Measurements from ENCODE around the gene FILIP1L. TPM values are rescaled to one million over a fixed set of nuclear protein-coding genes. Genes with fewer than 3 reads are reported as not detected.

Gene FILIP1L
- total RNA-seq, 1 experiment from 2014 or later, result 15.5 TPM

DNA sequence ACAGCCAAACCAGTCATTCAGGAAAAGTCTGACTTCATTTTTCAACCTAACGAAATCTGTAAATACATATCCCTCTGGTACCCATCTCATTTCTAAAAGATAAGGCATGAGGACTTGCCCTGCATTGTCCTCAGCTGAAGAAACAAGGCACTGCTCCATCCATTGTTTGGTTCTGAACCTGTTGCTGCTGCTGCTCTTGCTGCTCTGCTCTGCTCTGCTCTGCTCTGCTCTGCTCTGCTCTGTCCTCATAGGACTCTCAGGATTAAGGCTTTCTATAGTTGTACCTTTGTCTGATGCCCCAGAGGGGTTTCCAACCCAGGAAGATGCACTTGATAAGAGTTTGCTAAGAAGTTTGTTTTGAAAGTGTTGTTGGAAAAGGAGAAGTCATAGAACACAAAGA is 258.4 kb downstream of the FILIP1L start:
- no peak for DNase-seq
- H3K9me3 Mint-ChIP-seq (ENCODE audit: unreplicated experiment), result no peaks in the 10 kb centered on the region
- H3K27me3 ChIP-seq (replicated peaks; ENCODE audit: control insufficient read depth, insufficient read depth, low read length), result no peaks in the 10 kb centered on the region
- H3K4me3 ChIP-seq (ENCODE audit: low read depth, low read length), result no peak overlapping the region
- H3K36me3 ChIP-seq (ENCODE audit: control insufficient read depth, insufficient read depth, low read length), result no peaks in the 10 kb centered on the region; the same call in 1 of the 2 replicates
- no peak overlapping the region for H3K27ac Mint-ChIP-seq (ENCODE audit: unreplicated experiment)
- intact Hi-C loops (cut with micrococcal nuclease; ENCODE audit: unreplicated experiment), result no loop called here
- no peak overlapping the region for H3K4me3 Mint-ChIP-seq (ENCODE audit: unreplicated experiment)
- H3K4me1 Mint-ChIP-seq (ENCODE audit: low read depth, unreplicated experiment), result no peaks in the 10 kb centered on the region
- TF ChIP-seq, protein P1, sequence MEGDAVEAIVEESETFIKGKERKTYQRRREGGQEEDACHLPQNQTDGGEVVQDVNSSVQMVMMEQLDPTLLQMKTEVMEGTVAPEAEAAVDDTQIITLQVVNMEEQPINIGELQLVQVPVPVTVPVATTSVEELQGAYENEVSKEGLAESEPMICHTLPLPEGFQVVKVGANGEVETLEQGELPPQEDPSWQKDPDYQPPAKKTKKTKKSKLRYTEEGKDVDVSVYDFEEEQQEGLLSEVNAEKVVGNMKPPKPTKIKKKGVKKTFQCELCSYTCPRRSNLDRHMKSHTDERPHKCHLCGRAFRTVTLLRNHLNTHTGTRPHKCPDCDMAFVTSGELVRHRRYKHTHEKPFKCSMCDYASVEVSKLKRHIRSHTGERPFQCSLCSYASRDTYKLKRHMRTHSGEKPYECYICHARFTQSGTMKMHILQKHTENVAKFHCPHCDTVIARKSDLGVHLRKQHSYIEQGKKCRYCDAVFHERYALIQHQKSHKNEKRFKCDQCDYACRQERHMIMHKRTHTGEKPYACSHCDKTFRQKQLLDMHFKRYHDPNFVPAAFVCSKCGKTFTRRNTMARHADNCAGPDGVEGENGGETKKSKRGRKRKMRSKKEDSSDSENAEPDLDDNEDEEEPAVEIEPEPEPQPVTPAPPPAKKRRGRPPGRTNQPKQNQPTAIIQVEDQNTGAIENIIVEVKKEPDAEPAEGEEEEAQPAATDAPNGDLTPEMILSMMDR (IDR thresholded peaks at IDR 0.05; ENCODE audit: insufficient read depth in 1 of 2, low read depth in 1 of 2, low read length in 1 of 2, severe bottlenecking in 1 of 2, unreplicated experiment in 1 of 2), result no peak
- ChIA-PET POLR2A (no interaction called here), CTCF (no interaction called here)
- H3K36me3 Mint-ChIP-seq (ENCODE audit: insufficient read depth, unreplicated experiment), result peaks cover 44% of the 10 kb centered on the region
- no peaks in the 10 kb centered on the region for H3K27me3 Mint-ChIP-seq (ENCODE audit: insufficient read depth, unreplicated experiment)
- peaks cover 5% of the 10 kb centered on the region; the same call in 1 of the 2 replicates for H3K4me1 ChIP-seq
- no peaks in the 10 kb centered on the region for H3K9me3 ChIP-seq
- no TSS peak for BruUV-seq (replicated peaks)

DNA sequence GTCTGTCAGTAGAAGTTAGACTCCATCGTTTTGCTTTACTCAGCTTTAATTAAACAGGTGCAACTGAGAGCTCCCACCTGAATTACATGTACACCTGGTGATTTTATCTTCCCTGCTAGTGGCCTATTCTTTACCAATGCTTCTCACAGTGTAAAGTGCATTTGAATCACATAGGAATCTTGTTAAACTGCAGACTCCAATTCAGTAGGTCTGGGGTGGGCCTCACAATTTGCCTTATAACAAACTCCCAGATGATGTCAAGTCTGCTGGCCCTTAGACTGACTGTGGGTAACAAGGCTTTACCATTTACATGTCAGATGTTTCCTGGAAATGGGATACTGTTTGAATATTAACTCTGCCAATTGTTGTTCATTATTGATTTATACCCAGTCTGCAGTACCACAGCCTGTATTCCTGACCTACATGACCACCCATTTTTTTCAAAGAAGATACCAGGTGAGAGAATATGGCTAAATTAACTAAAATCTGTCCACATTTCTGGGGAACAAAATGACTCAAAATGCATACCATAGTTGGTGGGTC is 259.5 kb downstream of the FILIP1L start:
- intact Hi-C loops (cut with micrococcal nuclease; ENCODE audit: unreplicated experiment), result no loop called here
- TF ChIP-seq, protein P1 (IDR thresholded peaks at IDR 0.05; ENCODE audit: insufficient read depth in 1 of 2, low read depth in 1 of 2, low read length in 1 of 2, severe bottlenecking in 1 of 2, unreplicated experiment in 1 of 2), result no peak
- Histone ChIP-seq H3K4me3 (ENCODE audit: low read depth, low read length) (no peak overlapping the region), H3K9me3 (no peaks in the 10 kb centered on the region), H3K4me1 (peaks cover 5% of the 10 kb centered on the region; the same call in 1 of the 2 replicates), H3K36me3 (ENCODE audit: control insufficient read depth, insufficient read depth, low read length) (peaks cover 4% of the 10 kb centered on the region), H3K27me3 (replicated peaks; ENCODE audit: control insufficient read depth, insufficient read depth, low read length) (no peaks in the 10 kb centered on the region)
- BruUV-seq (replicated peaks), result no TSS peak
- Mint-ChIP-seq H3K36me3 (ENCODE audit: insufficient read depth, unreplicated experiment) (peaks cover 36% of the 10 kb centered on the region), H3K27ac (ENCODE audit: unreplicated experiment) (no peak overlapping the region), H3K4me3 (ENCODE audit: unreplicated experiment) (no peak overlapping the region), H3K27me3 (ENCODE audit: insufficient read depth, unreplicated experiment) (no peaks in the 10 kb centered on the region), H3K4me1 (ENCODE audit: low read depth, unreplicated experiment) (no peaks in the 10 kb centered on the region), H3K9me3 (ENCODE audit: unreplicated experiment) (no peaks in the 10 kb centered on the region)
- CTCF ChIA-PET, result no interaction called here
- no peak for DNase-seq
- POLR2A ChIA-PET, result no interaction called here

DNA sequence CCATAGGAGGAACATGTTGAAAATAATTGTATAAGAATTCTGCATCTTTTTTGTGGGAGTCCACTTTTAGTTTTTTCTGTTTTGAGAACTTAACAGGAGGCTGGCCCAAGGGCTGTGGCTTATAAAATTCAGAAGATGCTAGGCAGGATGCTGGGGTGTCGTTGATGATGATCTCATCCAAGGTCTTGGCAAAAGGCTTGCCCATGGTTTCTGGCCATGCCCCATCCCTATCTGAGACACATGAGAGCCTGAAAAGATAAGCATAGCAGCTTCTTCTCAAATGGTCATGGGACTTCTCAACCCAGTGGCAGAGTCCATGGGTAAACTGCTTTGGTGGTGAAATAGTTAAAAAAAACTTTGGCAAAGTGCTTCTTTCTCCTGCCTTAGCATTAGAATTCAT is 261.4 kb downstream of the FILIP1L start:
- Histone ChIP-seq H3K27me3 (replicated peaks; ENCODE audit: control insufficient read depth, insufficient read depth, low read length) (no peaks in the 10 kb centered on the region), H3K4me3 (ENCODE audit: low read depth, low read length) (no peak overlapping the region), H3K4me1 (peaks cover 5% of the 10 kb centered on the region; the same call in 1 of the 2 replicates), H3K36me3 (ENCODE audit: control insufficient read depth, insufficient read depth, low read length) (peaks cover 6% of the 10 kb centered on the region), H3K9me3 (no peaks in the 10 kb centered on the region)
- H3K4me3 Mint-ChIP-seq (ENCODE audit: unreplicated experiment), result no peak overlapping the region
- peaks cover 26% of the 10 kb centered on the region for H3K36me3 Mint-ChIP-seq (ENCODE audit: insufficient read depth, unreplicated experiment)
- ChIA-PET POLR2A (no interaction called here), CTCF (no interaction called here)
- TF ChIP-seq, protein P1 (IDR thresholded peaks at IDR 0.05; ENCODE audit: insufficient read depth in 1 of 2, low read depth in 1 of 2, low read length in 1 of 2, severe bottlenecking in 1 of 2, unreplicated experiment in 1 of 2), result no peak
- no TSS peak for BruUV-seq (replicated peaks)
- no peaks in the 10 kb centered on the region for H3K27me3 Mint-ChIP-seq (ENCODE audit: insufficient read depth, unreplicated experiment)
- no peak overlapping the region for H3K27ac Mint-ChIP-seq (ENCODE audit: unreplicated experiment)
- intact Hi-C loops (cut with micrococcal nuclease; ENCODE audit: unreplicated experiment), result no loop called here
- H3K9me3 Mint-ChIP-seq (ENCODE audit: unreplicated experiment), result no peaks in the 10 kb centered on the region
- no peak for DNase-seq
- H3K4me1 Mint-ChIP-seq (ENCODE audit: low read depth, unreplicated experiment), result no peaks in the 10 kb centered on the region
